H1 (cell line): Measurements from ENCODE around the gene OSBP2. TPM values are rescaled to one million over a fixed set of nuclear protein-coding genes. Genes with fewer than 3 reads are reported as not detected.

Experiments
- JUND ChIP-seq: IDR thresholded peaks from 2 replicates; pipeline ENCODE4 v1.6.1; 2011; ENCODE audit warnings: mild to moderate bottlenecking, improper control_type of control experiment, low read length
- SAP30 ChIP-seq: fragments of 300-600 bp; sonication (generic); IDR thresholded peaks from 2 replicates; pipeline ENCODE4 v1.7.1; 2012; ENCODE audit warnings: low read length, moderate library complexity, mild to moderate bottlenecking, inconsistent platforms; ENCODE audit not compliant: insufficient read depth, insufficient replicate concordance
- TAF7 ChIP-seq: optimal IDR thresholded peaks from 2 replicates; pipeline ENCODE3; 2011; ENCODE audit warnings: low read depth, mild to moderate bottlenecking, inconsistent platforms, low read length, moderate library complexity, borderline replicate concordance
- polyA plus RNA-seq, 7 experiments: library from polyadenylated mRNA; depleted of rRNA in 3 of 7; stranded (reverse) in 5 of 7; unstranded in 2 of 7; fragments of >200 nt in 5 of 7; fragments of 200-250 nt in 2 of 7; gene quantifications; 1 replicate in 5 of 7; 2 replicates in 1 of 7; 4 replicates in 1 of 7; pipeline versions ENCODE4 v1.2.1 to v1.2.3, GENCODE V29; 2011 to 2013; ENCODE audit warnings: missing spikeins in 2 of 7, mixed read lengths in 2 of 7
- total RNA-seq: library from RNA; stranded (reverse); fragmentation: NEBNext Ultra II Directional; extraction: Animal tissue kit (Norgen Biotek cat#: 25700); gene quantifications from 2 replicates; pipeline ENCODE4 v1.2.1, GENCODE V29; 2021

OSBP2 gene
- total and polyA plus RNA-seq, 2 of the 8 experiments (the other 6 are each of a cell fraction or from before 2014, with no cell fraction given), result 3.4 to 3.7 TPM

DNA sequence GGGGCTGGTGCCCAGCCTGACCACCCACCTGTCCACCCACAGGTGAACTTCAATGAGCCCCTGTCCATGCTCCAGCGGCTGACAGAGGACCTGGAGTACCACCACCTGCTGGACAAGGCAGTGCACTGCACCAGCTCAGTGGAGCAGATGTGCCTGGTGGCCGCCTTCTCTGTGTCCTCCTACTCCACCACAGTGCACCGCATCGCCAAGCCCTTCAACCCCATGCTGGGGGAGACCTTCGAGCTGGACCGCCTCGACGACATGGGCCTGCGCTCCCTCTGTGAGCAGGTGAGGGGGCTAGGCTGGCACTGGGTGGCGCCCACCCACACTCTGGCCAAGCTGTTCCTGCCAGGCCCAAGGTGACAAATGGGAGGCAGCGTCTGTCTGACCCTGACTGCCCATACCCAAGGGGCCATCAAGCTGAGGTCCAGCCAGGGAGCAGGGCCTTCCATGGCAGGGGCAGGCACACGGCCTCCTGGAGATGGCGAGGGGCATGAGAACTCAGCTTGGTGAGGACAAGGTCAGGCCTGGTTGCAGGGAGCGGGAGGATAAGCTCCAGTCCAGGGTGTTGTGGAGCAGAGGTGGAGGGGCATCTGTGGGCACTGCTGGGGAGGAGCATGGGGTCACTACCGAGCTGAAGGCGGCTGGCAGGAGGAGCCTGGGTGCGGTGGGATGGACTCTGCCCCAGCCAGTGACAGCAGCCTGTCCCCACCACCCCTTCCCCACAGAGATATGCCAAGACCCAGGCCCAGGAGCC is 196.2 kb downstream of the OSBP2 start (continued):
- TF ChIP-seq TAF7 (no peak), JUND (no peak), SAP30 (no peak)
